Liver (tissue), 9 donors: ENCODE results near the gene BTBD17. TPM values are rescaled to one million over a fixed set of nuclear protein-coding genes. Genes with fewer than 3 reads are reported as not detected.

Experiments
- DNase-seq: peaks from one replicate; pipeline ENCODE4 v3.0.0-alpha.2; 2017; ENCODE audit warnings: low spot score
- H3K27ac ChIP-seq, 2 donors: one replicate each; pipeline ENCODE4 v1.7.0; 2013; ENCODE audit warnings: inconsistent platforms in 2 of 2, low read length in 2 of 2, control low read depth in 1 of 2, low read depth in 1 of 2, mild to moderate bottlenecking in 1 of 2
- H3K27me3 ChIP-seq, 4 donors: one replicate each; pipeline versions ENCODE4 v1.6.1 to v1.7.0; 2013; ENCODE audit warnings: low read length in 3 of 4, inconsistent platforms in 1 of 4, mild to moderate bottlenecking in 1 of 4, moderate library complexity in 1 of 4; ENCODE audit not compliant: control insufficient read depth in 4 of 4, insufficient read depth in 4 of 4
- H3K36me3 ChIP-seq, 4 donors: one replicate each; pipeline versions ENCODE4 v1.6.1 to v1.7.0; 2013; ENCODE audit warnings: low read length in 3 of 4, mild to moderate bottlenecking in 3 of 4, low read depth in 1 of 4, moderate library complexity in 1 of 4; ENCODE audit not compliant: control insufficient read depth in 4 of 4, insufficient read depth in 3 of 4
- H3K4me1 ChIP-seq, 4 donors: one replicate each; pipeline versions ENCODE4 v1.6.1 to v1.7.0; 2013; ENCODE audit warnings: low read length in 3 of 4, mild to moderate bottlenecking in 3 of 4, moderate library complexity in 1 of 4; ENCODE audit not compliant: control insufficient read depth in 4 of 4, insufficient read depth in 4 of 4
- H3K4me3 ChIP-seq, 3 donors: one replicate each; pipeline versions ENCODE4 v1.6.1 to v1.7.0; 2013; ENCODE audit warnings: low read length in 3 of 3, control low read depth in 1 of 3, low read depth in 1 of 3, mild to moderate bottlenecking in 1 of 3
- H3K9ac ChIP-seq, 2 donors: one replicate each; pipeline ENCODE4 v1.7.0; 2013; ENCODE audit warnings: low read length in 2 of 2, mild to moderate bottlenecking in 2 of 2, moderate library complexity in 2 of 2, control low read depth in 1 of 2, low read depth in 1 of 2
- H3K9me3 ChIP-seq, 4 donors: one replicate each; pipeline versions ENCODE4 v1.6.1 to v1.7.0; 2013; ENCODE audit warnings: low read length in 3 of 4; ENCODE audit not compliant: control insufficient read depth in 4 of 4
- EGR1 ChIP-seq, 2 donors: IDR thresholded peaks; 2 replicates each; pipeline ENCODE4 v1.6.1; 2016 to 2018; ENCODE audit warnings: antibody characterized with exemption in 2 of 2, low read depth in 2 of 2
- FOXA1 ChIP-seq: IDR thresholded peaks from 2 replicates; pipeline ENCODE4 v1.6.1; 2016; ENCODE audit warnings: antibody characterized with exemption
- FOXA2 ChIP-seq: IDR thresholded peaks from 2 replicates; pipeline ENCODE4 v1.6.1; 2016; ENCODE audit warnings: antibody characterized with exemption
- GABPA ChIP-seq, 2 donors: IDR thresholded peaks in 1 of 2; conservative IDR thresholded peaks in 1 of 2; 2 replicates each; pipeline ENCODE4 v1.6.1; 2016; ENCODE audit warnings: antibody characterized with exemption in 2 of 2, mild to moderate bottlenecking in 1 of 2, moderate library complexity in 1 of 2
- HNF4A ChIP-seq, 2 donors: conservative IDR thresholded peaks; 2 replicates each; pipeline ENCODE4 v1.6.1; 2016; ENCODE audit warnings: antibody characterized with exemption in 2 of 2, mild to moderate bottlenecking in 2 of 2
- HNF4G ChIP-seq: IDR thresholded peaks from 2 replicates; pipeline ENCODE4 v1.6.1; 2016; ENCODE audit warnings: antibody characterized with exemption
- JUND ChIP-seq, 2 donors: IDR thresholded peaks; 2 replicates each; pipeline ENCODE4 v1.6.1; 2016; ENCODE audit warnings: antibody characterized with exemption in 2 of 2
- NR2F2 ChIP-seq: IDR thresholded peaks from 2 replicates; pipeline ENCODE4 v1.6.1; 2016; ENCODE audit warnings: antibody characterized with exemption
- RAD21 ChIP-seq, 2 donors: IDR thresholded peaks; 2 replicates each; pipeline ENCODE4 v1.6.1; 2016; ENCODE audit warnings: antibody characterized with exemption in 2 of 2, mild to moderate bottlenecking in 2 of 2
- SP1 ChIP-seq: IDR thresholded peaks from 2 replicates; pipeline ENCODE4 v1.6.1; 2018; ENCODE audit warnings: antibody characterized with exemption, mild to moderate bottlenecking
- TAF1 ChIP-seq: conservative IDR thresholded peaks from 2 replicates; pipeline ENCODE4 v1.6.1; 2016; ENCODE audit warnings: antibody characterized with exemption, mild to moderate bottlenecking
- YY1 ChIP-seq: IDR thresholded peaks from 2 replicates; pipeline ENCODE4 v1.6.1; 2016; ENCODE audit warnings: antibody characterized with exemption, mild to moderate bottlenecking
- WGBS: extraction: QIAGEN DNeasy Blood & Tissue Kit; methylation state at CpG from one replicate; pipeline ENCODE4 v1.1.7; 2013; 5-methylcytosine and 5-hydroxymethylcytosine counted together
- polyA plus RNA-seq, 2 donors: library from polyadenylated mRNA; stranded (reverse) in 1 of 2; unstranded in 1 of 2; fragments of 200-250 nt in 1 of 2; fragments of >200 nt in 1 of 2; fragmentation: Nextera tagmentation in 1 of 2; extraction: Ambion mirVana in 1 of 2; gene quantifications; one replicate each; pipeline versions ENCODE4 v1.2.1 to v1.2.3, GENCODE V29; 2013 to 2015
- total RNA-seq, 2 donors: library from RNA; depleted of rRNA; stranded (reverse); fragments of >200 nt; gene quantifications; one replicate each; pipeline ENCODE4 v1.2.3, GENCODE V29; 2014
- TF ChIP-seq, protein P1 (sequence below): fragments of 150-350 bp; IDR thresholded peaks from 2 replicates; pipeline ENCODE4 v1.5.1; 2017; ENCODE audit warnings: improper control_type of control experiment, low read depth, low read length; ENCODE audit not compliant: missing input control
- TF ChIP-seq, protein P2 (sequence below): IDR thresholded peaks from 2 replicates; pipeline ENCODE4 v1.6.1; 2016; ENCODE audit warnings: antibody characterized with exemption
- TF ChIP-seq, protein P3 (sequence below): IDR thresholded peaks from 2 replicates; pipeline ENCODE4 v1.6.1; 2016; ENCODE audit warnings: antibody characterized with exemption, mild to moderate bottlenecking
- TF ChIP-seq, protein P4 (sequence below): IDR thresholded peaks from 2 replicates; pipeline ENCODE4 v1.6.1; 2016; ENCODE audit warnings: antibody characterized with exemption
- TF ChIP-seq, protein P5 (sequence below): IDR thresholded peaks from 2 replicates; pipeline ENCODE4 v1.6.1; 2016; ENCODE audit warnings: antibody characterized with exemption
- donor health status: healthy.
- donor health status: healthy.
- donor health status: healthy.
- donor health status: healthy.
- donor health status: healthy.

The BTBD17 gene
- total and polyA plus RNA-seq, 4 donors: not detected

DNA sequence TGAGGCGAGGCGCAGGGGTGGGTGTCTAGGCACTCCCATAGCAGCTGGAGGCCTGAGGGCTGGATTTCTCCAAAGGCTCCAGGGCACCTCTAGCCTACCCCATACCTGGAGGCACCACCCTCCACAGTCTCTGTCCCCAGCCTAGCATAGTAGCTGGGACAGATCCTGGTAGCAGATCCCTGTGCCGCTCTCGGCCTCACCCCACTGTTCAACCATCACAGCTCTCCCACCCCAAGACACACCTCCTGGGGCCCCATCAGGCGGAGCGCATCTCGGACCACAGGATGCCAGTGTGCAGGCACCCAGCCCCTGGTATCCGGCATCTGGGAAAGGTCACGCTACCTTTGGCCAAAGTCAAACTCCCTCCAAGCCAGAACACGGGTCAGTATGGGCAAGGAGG is 7.1 kb downstream of the BTBD17 start:
- Histone ChIP-seq H3K27ac (no peak overlapping the region), H3K36me3 (no peaks in the 10 kb centered on the region), H3K9ac (no peak overlapping the region), H3K4me3 (no peak overlapping the region), H3K4me1 (peaks cover 2 to 11% (median 6%) of the 10 kb centered on the region in 4 donors), H3K9me3 (no peaks in the 10 kb centered on the region), H3K27me3 (peaks cover 3 to 9% (median 4%) of the 10 kb centered on the region in 4 donors)
- TF ChIP-seq, protein P1, sequence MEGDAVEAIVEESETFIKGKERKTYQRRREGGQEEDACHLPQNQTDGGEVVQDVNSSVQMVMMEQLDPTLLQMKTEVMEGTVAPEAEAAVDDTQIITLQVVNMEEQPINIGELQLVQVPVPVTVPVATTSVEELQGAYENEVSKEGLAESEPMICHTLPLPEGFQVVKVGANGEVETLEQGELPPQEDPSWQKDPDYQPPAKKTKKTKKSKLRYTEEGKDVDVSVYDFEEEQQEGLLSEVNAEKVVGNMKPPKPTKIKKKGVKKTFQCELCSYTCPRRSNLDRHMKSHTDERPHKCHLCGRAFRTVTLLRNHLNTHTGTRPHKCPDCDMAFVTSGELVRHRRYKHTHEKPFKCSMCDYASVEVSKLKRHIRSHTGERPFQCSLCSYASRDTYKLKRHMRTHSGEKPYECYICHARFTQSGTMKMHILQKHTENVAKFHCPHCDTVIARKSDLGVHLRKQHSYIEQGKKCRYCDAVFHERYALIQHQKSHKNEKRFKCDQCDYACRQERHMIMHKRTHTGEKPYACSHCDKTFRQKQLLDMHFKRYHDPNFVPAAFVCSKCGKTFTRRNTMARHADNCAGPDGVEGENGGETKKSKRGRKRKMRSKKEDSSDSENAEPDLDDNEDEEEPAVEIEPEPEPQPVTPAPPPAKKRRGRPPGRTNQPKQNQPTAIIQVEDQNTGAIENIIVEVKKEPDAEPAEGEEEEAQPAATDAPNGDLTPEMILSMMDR: no peak
- TF ChIP-seq FOXA2: no peak
- no peak for TF ChIP-seq YY1
- no peak for TF ChIP-seq GABPA (IDR thresholded peaks at IDR 0.05 in 1 of 2, conservative IDR thresholded peaks at IDR 0.05 in 1 of 2)
- no peak for TF ChIP-seq SP1
- TF ChIP-seq HNF4A (conservative IDR thresholded peaks at IDR 0.05): no peak
- no peak for TF ChIP-seq FOXA1
- no peak for TF ChIP-seq HNF4G
- TF ChIP-seq, protein P2, sequence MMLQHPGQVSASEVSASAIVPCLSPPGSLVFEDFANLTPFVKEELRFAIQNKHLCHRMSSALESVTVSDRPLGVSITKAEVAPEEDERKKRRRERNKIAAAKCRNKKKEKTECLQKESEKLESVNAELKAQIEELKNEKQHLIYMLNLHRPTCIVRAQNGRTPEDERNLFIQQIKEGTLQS: no peak
- no peak for TF ChIP-seq TAF1
- no peak for TF ChIP-seq RAD21 (IDR thresholded peaks at IDR 0.05)
- no peak for TF ChIP-seq NR2F2
- TF ChIP-seq, protein P3, sequence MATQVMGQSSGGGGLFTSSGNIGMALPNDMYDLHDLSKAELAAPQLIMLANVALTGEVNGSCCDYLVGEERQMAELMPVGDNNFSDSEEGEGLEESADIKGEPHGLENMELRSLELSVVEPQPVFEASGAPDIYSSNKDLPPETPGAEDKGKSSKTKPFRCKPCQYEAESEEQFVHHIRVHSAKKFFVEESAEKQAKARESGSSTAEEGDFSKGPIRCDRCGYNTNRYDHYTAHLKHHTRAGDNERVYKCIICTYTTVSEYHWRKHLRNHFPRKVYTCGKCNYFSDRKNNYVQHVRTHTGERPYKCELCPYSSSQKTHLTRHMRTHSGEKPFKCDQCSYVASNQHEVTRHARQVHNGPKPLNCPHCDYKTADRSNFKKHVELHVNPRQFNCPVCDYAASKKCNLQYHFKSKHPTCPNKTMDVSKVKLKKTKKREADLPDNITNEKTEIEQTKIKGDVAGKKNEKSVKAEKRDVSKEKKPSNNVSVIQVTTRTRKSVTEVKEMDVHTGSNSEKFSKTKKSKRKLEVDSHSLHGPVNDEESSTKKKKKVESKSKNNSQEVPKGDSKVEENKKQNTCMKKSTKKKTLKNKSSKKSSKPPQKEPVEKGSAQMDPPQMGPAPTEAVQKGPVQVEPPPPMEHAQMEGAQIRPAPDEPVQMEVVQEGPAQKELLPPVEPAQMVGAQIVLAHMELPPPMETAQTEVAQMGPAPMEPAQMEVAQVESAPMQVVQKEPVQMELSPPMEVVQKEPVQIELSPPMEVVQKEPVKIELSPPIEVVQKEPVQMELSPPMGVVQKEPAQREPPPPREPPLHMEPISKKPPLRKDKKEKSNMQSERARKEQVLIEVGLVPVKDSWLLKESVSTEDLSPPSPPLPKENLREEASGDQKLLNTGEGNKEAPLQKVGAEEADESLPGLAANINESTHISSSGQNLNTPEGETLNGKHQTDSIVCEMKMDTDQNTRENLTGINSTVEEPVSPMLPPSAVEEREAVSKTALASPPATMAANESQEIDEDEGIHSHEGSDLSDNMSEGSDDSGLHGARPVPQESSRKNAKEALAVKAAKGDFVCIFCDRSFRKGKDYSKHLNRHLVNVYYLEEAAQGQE: no peak
- TF ChIP-seq, protein P4, sequence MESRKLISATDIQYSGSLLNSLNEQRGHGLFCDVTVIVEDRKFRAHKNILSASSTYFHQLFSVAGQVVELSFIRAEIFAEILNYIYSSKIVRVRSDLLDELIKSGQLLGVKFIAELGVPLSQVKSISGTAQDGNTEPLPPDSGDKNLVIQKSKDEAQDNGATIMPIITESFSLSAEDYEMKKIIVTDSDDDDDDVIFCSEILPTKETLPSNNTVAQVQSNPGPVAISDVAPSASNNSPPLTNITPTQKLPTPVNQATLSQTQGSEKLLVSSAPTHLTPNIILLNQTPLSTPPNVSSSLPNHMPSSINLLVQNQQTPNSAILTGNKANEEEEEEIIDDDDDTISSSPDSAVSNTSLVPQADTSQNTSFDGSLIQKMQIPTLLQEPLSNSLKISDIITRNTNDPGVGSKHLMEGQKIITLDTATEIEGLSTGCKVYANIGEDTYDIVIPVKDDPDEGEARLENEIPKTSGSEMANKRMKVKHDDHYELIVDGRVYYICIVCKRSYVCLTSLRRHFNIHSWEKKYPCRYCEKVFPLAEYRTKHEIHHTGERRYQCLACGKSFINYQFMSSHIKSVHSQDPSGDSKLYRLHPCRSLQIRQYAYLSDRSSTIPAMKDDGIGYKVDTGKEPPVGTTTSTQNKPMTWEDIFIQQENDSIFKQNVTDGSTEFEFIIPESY: no peak
- no peak for TF ChIP-seq EGR1 (IDR thresholded peaks at IDR 0.05; ENCODE audit: low read depth in 2 of 2)
- TF ChIP-seq, protein P5, sequence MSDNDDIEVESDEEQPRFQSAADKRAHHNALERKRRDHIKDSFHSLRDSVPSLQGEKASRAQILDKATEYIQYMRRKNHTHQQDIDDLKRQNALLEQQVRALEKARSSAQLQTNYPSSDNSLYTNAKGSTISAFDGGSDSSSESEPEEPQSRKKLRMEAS: no peak
- WGBS: 78% methylated on average over 10 of the region's 10 CpGs
- no peak for DNase-seq

DNA sequence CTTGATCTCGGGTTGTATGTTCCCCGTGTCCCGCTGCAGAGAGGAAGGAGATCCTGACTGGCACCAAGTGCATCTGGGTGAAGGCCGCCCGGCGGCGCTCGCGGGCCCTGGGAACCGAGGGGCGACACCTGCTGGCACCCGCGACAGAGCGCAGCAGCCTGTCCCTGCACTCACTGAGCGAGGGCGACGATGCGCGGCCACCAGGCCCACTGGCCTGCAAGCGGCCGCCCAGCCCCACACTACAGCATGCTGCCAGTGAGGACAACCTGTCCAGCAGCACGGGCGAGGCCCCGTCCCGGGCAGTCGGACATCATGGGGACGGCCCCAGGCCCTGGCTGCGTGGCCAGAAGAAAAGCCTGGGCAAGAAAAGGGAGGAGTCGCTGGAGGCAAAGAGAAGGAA is 7.5 kb downstream of the BTBD17 start:
- Histone ChIP-seq H3K9me3 (no peaks in the 10 kb centered on the region), H3K27ac (no peak overlapping the region), H3K4me3 (no peak overlapping the region), H3K27me3 (peaks cover 3 to 9% (median 4%) of the 10 kb centered on the region in 4 donors), H3K9ac (no peak overlapping the region), H3K4me1 (peaks cover 2 to 11% (median 6%) of the 10 kb centered on the region in 4 donors), H3K36me3 (no peaks in the 10 kb centered on the region)
- 14% methylated on average over 29 of the region's 29 CpGs for WGBS
- DNase-seq: peak; percentile 55
- TF ChIP-seq RAD21 (IDR thresholded peaks at IDR 0.05) (peak in 1 of 2 donors; percentile 58), JUND (IDR thresholded peaks at IDR 0.05) (no peak), FOXA2 (no peak)
- TF ChIP-seq, protein P1: peak; percentile 27
- TF ChIP-seq, protein P3: no peak
